AG09319 (cell line): ENCODE data around the gene CST5.
A peak's percentile ranks its signal among the peaks of the same experiment; 100 is the strongest.

Experiments
- DNase-seq: peaks from one replicate; pipeline ENCODE4 v3.0.0-alpha.2; 2010; ENCODE audit warnings: low read depth; ENCODE audit errors: extremely low read depth
- CTCF ChIP-seq: IDR thresholded peaks from 2 replicates; pipeline ENCODE4 v1.5.1; 2011; ENCODE audit warnings: low read depth, mild to moderate bottlenecking, inconsistent platforms, low read length, moderate library complexity

CST5 gene

GRCh38 chr20:23832775-23833513, 46.6 kb downstream of the CST5 start:
- no peak for DNase-seq
- no peak for TF ChIP-seq CTCF

- DNase-seq: peak; percentile 0
These were observed 47.6 kb downstream of the CST5 start for GRCh38 chr20:23831961-23832360.

DNA sequence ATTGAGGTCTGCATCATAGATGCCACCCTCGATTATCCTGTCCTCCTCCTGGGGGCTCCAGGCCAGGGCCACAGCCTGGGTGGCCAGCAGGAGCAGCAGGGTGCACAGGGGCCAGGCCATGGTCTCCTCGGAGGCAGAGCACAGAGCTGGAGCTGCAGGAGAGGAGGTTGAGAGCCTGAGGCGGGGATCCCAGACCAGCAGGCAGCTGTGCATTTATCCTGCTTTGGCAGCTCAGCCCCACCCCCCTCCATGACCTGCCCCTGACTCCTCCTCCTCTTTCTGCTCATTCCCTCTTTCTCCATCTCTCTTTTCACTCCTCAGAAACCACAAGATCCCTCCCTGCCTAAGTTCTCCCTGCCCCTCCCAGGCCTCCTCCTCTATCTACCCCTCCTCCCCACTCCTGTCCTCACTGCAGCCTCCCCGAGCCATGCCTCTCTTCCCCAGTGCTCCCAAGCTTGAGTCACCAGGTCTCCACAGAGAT, 53.0 kb downstream of the CST5 start, which contains the start of gene CST2:
CST2 (minus strand) TSS at position 189 of the 481 bp plus-strand sequence; CDS start at position 120, 69 bp downstream.
- TF ChIP-seq CTCF: no peak
- no peak for DNase-seq
